ENCODE measurements around the gene MYO7A. TPM values are rescaled to one million over a fixed set of nuclear protein-coding genes. Genes with fewer than 3 reads are reported as not detected.

MYO7A gene
- total RNA-seq, 1 experiment from 2014 or later = 3.5 TPM

GRCh38 chr11:77120571-77120970 is 7.5 kb upstream of the MYO7A start:
- BruUV-seq (replicated peaks) = no TSS peak
- no peaks in the 10 kb centered on the region for H3K9me3 ChIP-seq (ENCODE audit: insufficient read depth, low read depth)
- H2AFZ ChIP-seq = no peak overlapping the region
- H3K4me3 ChIP-seq = no peak overlapping the region
- no peaks in the 10 kb centered on the region; the same call in 1 of the 2 replicates for H4K20me1 ChIP-seq (ENCODE audit: insufficient read depth)
- intact Hi-C loops (cut with micrococcal nuclease; ENCODE audit: unreplicated experiment) = no loop called here
- no peak overlapping the region for H3K27ac ChIP-seq
- no peak overlapping the region for H3K4me2 ChIP-seq
- no peaks in the 10 kb centered on the region for H3K4me1 ChIP-seq (replicated peaks; ENCODE audit: insufficient read depth)
- POLR2A ChIA-PET (ENCODE audit: unreplicated experiment) = no interaction called here
- no peaks in the 10 kb centered on the region for H3K36me3 ChIP-seq (ENCODE audit: low read depth)
- H3K79me2 ChIP-seq (ENCODE audit: low read depth) = no peaks in the 10 kb centered on the region
- no peaks in the 10 kb centered on the region for H3F3A ChIP-seq (ENCODE audit: insufficient read depth, low read depth)
- DNase-seq = no peak
- no peaks in the 10 kb centered on the region for H3K27me3 ChIP-seq (ENCODE audit: insufficient read depth, low read depth)
- CTCF ChIA-PET = no interaction called here
- TF ChIP-seq EZH2 (IDR thresholded peaks at IDR 0.05; ENCODE audit: low read depth) (no peak), CTCF (conservative IDR thresholded peaks at IDR 0.05) (no peak)
- H3K9me2 ChIP-seq (ENCODE audit: insufficient read depth) = no peaks in the 10 kb centered on the region

GRCh38 chr11:77121096-77121640 is 6.9 kb upstream of the MYO7A start:
- H3K9me2 ChIP-seq (ENCODE audit: insufficient read depth) = no peaks in the 10 kb centered on the region
- H3K9me3 ChIP-seq (ENCODE audit: insufficient read depth, low read depth) = no peaks in the 10 kb centered on the region
- ChIA-PET POLR2A (ENCODE audit: unreplicated experiment) (no interaction called here), CTCF (no interaction called here)
- H3K27ac ChIP-seq = no peak overlapping the region
- no peak overlapping the region for H2AFZ ChIP-seq
- intact Hi-C loops (cut with micrococcal nuclease; ENCODE audit: unreplicated experiment) = no loop called here
- no peaks in the 10 kb centered on the region for H3F3A ChIP-seq (ENCODE audit: insufficient read depth, low read depth)
- no peaks in the 10 kb centered on the region for H3K4me1 ChIP-seq (replicated peaks; ENCODE audit: insufficient read depth)
- BruUV-seq (replicated peaks) = no TSS peak
- TF ChIP-seq CTCF (conservative IDR thresholded peaks at IDR 0.05) (no peak), EZH2 (IDR thresholded peaks at IDR 0.05; ENCODE audit: low read depth) (no peak)
- no peak overlapping the region for H3K4me3 ChIP-seq
- no peak for DNase-seq
- no peaks in the 10 kb centered on the region; the same call in 1 of the 2 replicates for H4K20me1 ChIP-seq (ENCODE audit: insufficient read depth)
- H3K4me2 ChIP-seq = no peak overlapping the region
- no peaks in the 10 kb centered on the region for H3K79me2 ChIP-seq (ENCODE audit: low read depth)
- H3K27me3 ChIP-seq (ENCODE audit: insufficient read depth, low read depth) = no peaks in the 10 kb centered on the region
- no peaks in the 10 kb centered on the region for H3K36me3 ChIP-seq (ENCODE audit: low read depth)

GRCh38 chr11:77121876-77122575 is 6.0 kb upstream of the MYO7A start:
- Histone ChIP-seq H3K9me2 (ENCODE audit: insufficient read depth) (no peaks in the 10 kb centered on the region), H3K36me3 (ENCODE audit: low read depth) (no peaks in the 10 kb centered on the region), H3K9me3 (ENCODE audit: insufficient read depth, low read depth) (no peaks in the 10 kb centered on the region), H4K20me1 (ENCODE audit: insufficient read depth) (no peaks in the 10 kb centered on the region; the same call in 1 of the 2 replicates), H3K27me3 (ENCODE audit: insufficient read depth, low read depth) (no peaks in the 10 kb centered on the region), H3K27ac (no peak overlapping the region), H2AFZ (no peak overlapping the region), H3K79me2 (ENCODE audit: low read depth) (no peaks in the 10 kb centered on the region), H3K4me3 (no peak overlapping the region), H3F3A (ENCODE audit: insufficient read depth, low read depth) (no peaks in the 10 kb centered on the region), H3K4me2 (no peak overlapping the region), H3K4me1 (replicated peaks; ENCODE audit: insufficient read depth) (no peaks in the 10 kb centered on the region)
- POLR2A ChIA-PET (ENCODE audit: unreplicated experiment) = no interaction called here
- TF ChIP-seq CTCF (conservative IDR thresholded peaks at IDR 0.05) = no peak
- TF ChIP-seq EZH2 (IDR thresholded peaks at IDR 0.05; ENCODE audit: low read depth) = no peak
- intact Hi-C loops (cut with micrococcal nuclease; ENCODE audit: unreplicated experiment) = no loop called here
- DNase-seq = no peak
- BruUV-seq (replicated peaks) = no TSS peak
- CTCF ChIA-PET = no interaction called here
